WI38 (cell line): ENCODE data around the gene SLF1.

Experiments
- H3K4me3 ChIP-seq: 2 replicates; pipeline ENCODE4 v1.5.1; 2011; ENCODE audit warnings: low read depth, mild to moderate bottlenecking, control low read depth, low read length
- TF ChIP-seq, protein P1 (sequence below): IDR thresholded peaks from 2 replicates; pipeline ENCODE4 v1.5.1; 2012; ENCODE audit warnings: low read depth, mild to moderate bottlenecking, control low read depth, low read length

SLF1 gene

DNA sequence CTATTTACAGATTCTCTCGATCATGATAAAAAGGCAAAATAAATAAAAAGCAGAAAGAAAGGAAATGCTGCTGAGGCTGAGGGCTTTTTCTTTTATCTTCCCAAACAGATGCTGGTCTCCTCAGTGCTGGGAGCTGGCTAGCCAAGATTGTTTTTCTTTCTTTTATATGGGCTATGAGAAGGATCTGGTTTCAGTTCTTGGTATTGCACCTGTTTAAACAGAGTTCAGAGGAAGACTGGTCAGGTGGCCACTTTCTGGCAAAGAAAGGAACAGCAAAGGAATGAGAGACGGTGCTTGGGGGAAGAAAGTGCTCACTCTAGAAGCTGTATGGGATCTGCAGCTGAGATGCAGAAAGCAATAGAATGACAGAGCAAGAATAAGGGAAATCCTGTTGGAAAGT lies 88.9 kb downstream of the SLF1 start:
- H3K4me3 ChIP-seq = no peak overlapping the region
- TF ChIP-seq, protein P1, sequence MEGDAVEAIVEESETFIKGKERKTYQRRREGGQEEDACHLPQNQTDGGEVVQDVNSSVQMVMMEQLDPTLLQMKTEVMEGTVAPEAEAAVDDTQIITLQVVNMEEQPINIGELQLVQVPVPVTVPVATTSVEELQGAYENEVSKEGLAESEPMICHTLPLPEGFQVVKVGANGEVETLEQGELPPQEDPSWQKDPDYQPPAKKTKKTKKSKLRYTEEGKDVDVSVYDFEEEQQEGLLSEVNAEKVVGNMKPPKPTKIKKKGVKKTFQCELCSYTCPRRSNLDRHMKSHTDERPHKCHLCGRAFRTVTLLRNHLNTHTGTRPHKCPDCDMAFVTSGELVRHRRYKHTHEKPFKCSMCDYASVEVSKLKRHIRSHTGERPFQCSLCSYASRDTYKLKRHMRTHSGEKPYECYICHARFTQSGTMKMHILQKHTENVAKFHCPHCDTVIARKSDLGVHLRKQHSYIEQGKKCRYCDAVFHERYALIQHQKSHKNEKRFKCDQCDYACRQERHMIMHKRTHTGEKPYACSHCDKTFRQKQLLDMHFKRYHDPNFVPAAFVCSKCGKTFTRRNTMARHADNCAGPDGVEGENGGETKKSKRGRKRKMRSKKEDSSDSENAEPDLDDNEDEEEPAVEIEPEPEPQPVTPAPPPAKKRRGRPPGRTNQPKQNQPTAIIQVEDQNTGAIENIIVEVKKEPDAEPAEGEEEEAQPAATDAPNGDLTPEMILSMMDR = no peak

DNA sequence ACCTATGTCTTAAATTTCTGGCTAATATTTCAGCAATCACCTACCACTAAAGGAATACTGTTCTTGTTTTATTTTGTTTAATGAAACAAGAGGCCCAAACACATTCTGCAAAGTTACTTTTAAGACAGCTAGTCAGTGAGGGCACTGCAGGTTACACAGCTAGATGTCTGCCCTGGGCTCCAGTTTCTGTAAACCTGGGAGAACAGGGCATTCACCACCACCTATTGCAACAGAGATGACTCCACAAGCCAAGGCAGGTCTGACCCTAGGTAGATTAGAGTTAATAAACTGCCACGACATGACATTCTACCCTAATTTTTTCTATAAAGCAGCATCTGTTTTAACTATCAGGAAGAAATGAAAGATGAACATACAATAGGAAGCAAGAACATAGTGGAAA lies 90.8 kb downstream of the SLF1 start:
- no peak overlapping the region for H3K4me3 ChIP-seq
- TF ChIP-seq, protein P1 = no peak

DNA sequence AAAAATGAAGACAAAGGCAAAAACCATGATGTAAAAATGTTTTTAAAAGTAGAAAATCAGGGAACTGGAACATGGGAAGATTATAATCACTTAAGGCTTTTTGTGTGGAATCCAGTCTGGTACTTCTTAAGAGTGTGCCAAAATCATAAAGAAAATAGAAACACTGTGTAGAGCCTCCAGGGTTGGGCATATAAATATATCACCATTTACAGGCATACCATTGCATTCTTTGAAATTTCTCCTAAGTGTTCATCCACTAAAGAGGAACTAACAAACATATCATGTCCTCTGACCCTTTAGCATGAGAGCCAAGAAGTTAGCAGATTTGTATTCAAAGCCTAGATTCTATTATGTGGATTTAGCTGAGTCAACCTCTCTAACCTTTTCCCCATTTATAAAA lies 93.3 kb downstream of the SLF1 start:
- H3K4me3 ChIP-seq = no peak overlapping the region
- TF ChIP-seq, protein P1 = no peak

DNA sequence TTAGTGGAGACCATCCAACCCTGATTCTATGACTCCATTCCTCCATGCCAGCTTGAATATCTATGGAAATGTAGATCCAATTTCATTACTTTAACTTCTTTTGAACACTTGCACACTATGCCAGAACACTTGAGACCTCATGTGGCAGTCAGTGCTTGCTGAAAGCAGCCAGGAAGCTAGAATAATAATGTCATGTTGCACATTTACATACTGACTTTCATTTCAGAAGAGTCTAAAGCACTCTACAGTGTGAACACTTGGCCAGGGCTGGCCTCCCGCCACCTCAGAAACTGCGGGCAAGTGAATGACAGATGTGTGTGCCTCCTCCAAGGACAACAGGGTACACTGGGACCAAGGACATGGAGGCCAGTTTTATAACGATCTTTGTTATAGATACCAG lies 97.3 kb downstream of the SLF1 start:
- TF ChIP-seq, protein P1 = no peak
- no peak overlapping the region for H3K4me3 ChIP-seq

DNA sequence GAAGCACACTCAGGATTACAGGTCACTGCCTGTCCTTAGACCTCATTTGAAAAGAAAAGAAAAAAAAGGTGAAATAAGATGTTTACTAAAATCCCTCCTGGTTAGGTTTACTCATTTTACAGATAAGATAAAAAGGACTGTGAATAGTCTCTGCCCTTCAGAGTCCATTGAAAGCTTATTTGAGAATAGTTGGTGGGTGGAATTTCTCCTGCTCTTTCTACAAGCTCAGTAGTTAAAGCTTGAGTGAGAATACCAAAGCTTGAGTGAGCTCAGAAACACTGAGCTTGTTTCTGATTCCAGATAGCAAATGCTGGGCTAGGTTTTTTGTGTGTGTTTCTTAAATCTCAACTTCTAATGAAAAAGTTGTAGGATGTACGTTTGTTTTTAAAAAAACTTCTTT lies 106.7 kb downstream of the SLF1 start:
- TF ChIP-seq, protein P1 = no peak
- H3K4me3 ChIP-seq = no peak overlapping the region

DNA sequence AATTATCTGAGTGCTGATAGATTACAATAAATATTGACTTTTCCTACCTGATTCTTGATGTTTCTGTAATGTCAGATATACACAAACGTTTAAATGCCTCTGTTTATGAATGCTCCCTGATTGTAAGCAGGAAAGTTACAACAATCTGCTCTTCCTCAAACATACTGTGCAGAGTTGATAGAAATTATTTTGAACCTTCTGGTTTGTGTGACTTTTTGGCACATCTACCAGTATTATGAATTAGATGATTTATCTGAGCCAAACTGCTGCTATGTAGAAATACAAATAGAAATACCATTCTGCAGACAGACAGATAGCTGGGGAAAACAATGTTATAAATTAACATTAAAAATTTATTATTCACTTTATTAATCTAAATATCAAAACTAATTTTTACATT lies 113.0 kb downstream of the SLF1 start:
- TF ChIP-seq, protein P1 = no peak
- H3K4me3 ChIP-seq = no peak overlapping the region

DNA sequence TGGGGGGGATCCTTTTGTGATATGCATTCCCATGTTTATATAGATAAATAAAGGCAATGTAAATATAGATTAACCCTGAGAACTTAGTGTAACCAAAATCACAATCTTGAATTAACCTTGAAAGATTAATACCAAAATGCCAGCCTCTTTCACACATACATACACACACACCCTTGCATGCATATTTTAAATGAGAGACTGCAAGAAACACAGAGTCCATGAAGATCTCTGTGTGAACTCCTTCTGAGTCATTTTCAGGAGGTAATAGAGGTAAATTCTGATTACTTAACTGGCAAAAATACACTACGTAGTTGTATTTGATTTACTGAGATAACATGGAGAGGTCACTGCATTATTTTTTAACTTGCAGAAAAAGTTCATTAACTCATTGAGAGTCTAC lies 118.0 kb downstream of the SLF1 start:
- no peak overlapping the region for H3K4me3 ChIP-seq
- TF ChIP-seq, protein P1 = no peak

DNA sequence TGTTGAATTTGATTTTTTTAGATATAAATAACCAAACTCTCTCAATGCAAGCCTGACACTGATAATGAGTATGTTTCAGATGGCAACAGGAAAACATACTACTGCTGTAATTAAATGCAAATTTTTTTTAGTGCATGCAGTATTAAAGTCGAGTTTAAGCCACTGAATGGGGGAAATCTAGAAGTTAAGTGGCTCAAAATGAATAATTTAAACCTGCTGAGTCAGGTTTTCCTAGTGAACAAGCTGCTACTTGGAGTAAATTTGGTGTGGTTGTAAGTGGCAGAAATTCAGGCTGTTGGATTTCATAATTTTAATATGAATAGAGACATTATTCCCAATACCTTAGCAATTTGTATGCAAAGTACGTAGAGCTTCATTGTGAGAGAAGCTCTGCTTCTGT lies 121.8 kb downstream of the SLF1 start:
- TF ChIP-seq, protein P1 = no peak

More for the DNA sequence above, 121.8 kb downstream of the SLF1 start:
- H3K4me3 ChIP-seq = no peak overlapping the region
